Lower lobe of right lung (tissue), 2 donors: ENCODE data around the gene PLIN5. TPM values are rescaled to one million over a fixed set of nuclear protein-coding genes. Genes with fewer than 3 reads are reported as not detected.

ENCODE experiments used
- ATAC-seq, 2 donors: fragments of 200-7000 bp; cut with Tn5 transposase; one replicate each; pipeline ENCODE4 v1.9.1; 2020 to 2022; ENCODE audit warnings: mild to moderate bottlenecking in 2 of 2, moderate library complexity in 2 of 2
- DNase-seq: peaks from one replicate; pipeline ENCODE4 v3.0.0-alpha.2; 2020
- H3K27ac ChIP-seq: fragments of 200-600 bp; one replicate; pipeline ENCODE4 v1.8.0; 2022
- H3K27me3 ChIP-seq: fragments of 200-600 bp; one replicate; pipeline ENCODE4 v1.8.0; 2022; ENCODE audit warnings: low read depth
- H3K36me3 ChIP-seq: fragments of 200-600 bp; one replicate; pipeline ENCODE4 v1.8.0; 2022; ENCODE audit warnings: mild to moderate bottlenecking
- H3K4me1 ChIP-seq: fragments of 200-600 bp; one replicate; pipeline ENCODE4 v1.8.0; 2022
- H3K4me3 ChIP-seq: fragments of 200-600 bp; one replicate; pipeline ENCODE4 v1.8.0; 2022; ENCODE audit warnings: mild to moderate bottlenecking
- H3K9me3 ChIP-seq: fragments of 200-600 bp; one replicate; pipeline ENCODE4 v1.8.0; 2022
- intact Hi-C: fragments of 100-400 bp; cut with DNase I; formaldehyde crosslinking; loops from one replicate; pipeline ENCODE4 v1.11.0; 2022
- total RNA-seq: library from RNA; stranded (reverse); fragmentation: NEBNext Ultra II Directional; extraction: Animal tissue kit (Norgen Biotek cat#: 25700); gene quantifications from one replicate; pipeline ENCODE4 v1.2.1, GENCODE V29; 2021
- TF ChIP-seq, protein P1 (sequence below): fragments of 200-600 bp; IDR thresholded peaks from one replicate; pipeline ENCODE4 v1.8.0; 2022; ENCODE audit warnings: antibody characterized with exemption, mild to moderate bottlenecking
- donor health status: DM: no; HTN: yes; CAD: no; lungs with severe emphysema.

The PLIN5 gene
- total RNA-seq, 1 donor from 2014 or later = 19.9 TPM

DNA sequence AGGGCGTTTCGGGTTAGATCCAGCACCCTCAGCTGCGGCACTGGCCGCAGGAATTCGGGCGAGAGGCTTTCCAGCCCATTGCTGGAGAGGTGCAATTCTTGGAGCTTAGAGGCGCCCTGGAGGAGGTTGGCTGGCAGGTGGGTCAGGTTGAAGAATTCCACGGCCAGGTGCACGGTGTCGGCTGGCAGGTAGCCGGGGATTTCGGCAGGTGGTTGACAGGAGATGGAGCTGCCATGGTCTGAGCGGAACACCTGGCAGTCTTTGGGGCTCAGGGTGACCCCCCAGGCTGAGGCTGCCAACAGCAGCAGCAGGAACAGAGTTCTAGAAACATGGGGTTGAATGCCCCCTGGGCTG, 3.6 kb upstream of the PLIN5 start:
- Histone ChIP-seq H3K27ac (no peak overlapping the region), H3K4me1 (peaks cover 16% of the 10 kb centered on the region), H3K27me3 (peaks cover 11% of the 10 kb centered on the region), H3K4me3 (no peak overlapping the region), H3K36me3 (no peaks in the 10 kb centered on the region), H3K9me3 (peaks cover 6% of the 10 kb centered on the region)
- TF ChIP-seq, protein P1, sequence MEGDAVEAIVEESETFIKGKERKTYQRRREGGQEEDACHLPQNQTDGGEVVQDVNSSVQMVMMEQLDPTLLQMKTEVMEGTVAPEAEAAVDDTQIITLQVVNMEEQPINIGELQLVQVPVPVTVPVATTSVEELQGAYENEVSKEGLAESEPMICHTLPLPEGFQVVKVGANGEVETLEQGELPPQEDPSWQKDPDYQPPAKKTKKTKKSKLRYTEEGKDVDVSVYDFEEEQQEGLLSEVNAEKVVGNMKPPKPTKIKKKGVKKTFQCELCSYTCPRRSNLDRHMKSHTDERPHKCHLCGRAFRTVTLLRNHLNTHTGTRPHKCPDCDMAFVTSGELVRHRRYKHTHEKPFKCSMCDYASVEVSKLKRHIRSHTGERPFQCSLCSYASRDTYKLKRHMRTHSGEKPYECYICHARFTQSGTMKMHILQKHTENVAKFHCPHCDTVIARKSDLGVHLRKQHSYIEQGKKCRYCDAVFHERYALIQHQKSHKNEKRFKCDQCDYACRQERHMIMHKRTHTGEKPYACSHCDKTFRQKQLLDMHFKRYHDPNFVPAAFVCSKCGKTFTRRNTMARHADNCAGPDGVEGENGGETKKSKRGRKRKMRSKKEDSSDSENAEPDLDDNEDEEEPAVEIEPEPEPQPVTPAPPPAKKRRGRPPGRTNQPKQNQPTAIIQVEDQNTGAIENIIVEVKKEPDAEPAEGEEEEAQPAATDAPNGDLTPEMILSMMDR = no peak
- DNase-seq (no peak), ATAC-seq (no peak)
- intact Hi-C loops = no loop called here

DNA sequence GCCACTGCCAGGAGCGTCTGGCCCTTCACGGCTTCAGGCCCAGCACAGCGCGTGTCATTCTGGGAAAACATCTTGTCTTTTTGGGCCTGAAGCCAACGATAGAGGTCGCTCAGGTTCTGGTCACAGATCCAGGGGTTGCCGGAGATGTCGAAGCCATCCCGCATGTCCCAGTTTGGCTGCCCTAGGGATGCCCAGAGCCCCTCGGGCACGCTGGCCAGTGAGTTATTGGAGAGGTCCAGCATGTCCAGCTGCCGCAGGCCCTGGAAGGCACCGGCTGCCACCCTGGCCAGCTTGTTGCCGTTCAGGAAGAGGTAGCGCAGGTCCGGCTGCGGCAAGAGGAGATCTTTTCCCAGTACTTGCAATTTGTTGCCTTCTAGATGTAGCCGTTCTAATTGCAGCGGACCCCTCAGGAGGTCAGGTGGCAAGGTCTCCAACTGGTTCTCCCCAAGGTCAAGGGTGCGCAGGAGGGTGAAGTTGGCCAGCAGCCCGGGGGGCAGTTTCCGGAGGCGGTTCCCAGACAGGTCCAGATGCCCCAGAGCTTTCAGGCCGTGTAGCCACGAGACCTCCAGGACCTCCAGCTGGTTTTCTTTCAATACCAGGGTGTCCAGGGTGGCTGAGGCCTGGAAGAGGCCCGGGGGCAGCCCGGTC, 3.1 kb upstream of the PLIN5 start:
- no peaks in the 10 kb centered on the region for H3K36me3 ChIP-seq
- TF ChIP-seq, protein P1 = no peak
- H3K9me3 ChIP-seq = peaks cover 6% of the 10 kb centered on the region
- no peak overlapping the region for H3K27ac ChIP-seq
- intact Hi-C loops = no loop called here
- no peak for DNase-seq
- H3K4me1 ChIP-seq = peaks cover 16% of the 10 kb centered on the region
- H3K27me3 ChIP-seq = peaks cover 11% of the 10 kb centered on the region
- no peak overlapping the region for H3K4me3 ChIP-seq
- ATAC-seq = no peak

DNA sequence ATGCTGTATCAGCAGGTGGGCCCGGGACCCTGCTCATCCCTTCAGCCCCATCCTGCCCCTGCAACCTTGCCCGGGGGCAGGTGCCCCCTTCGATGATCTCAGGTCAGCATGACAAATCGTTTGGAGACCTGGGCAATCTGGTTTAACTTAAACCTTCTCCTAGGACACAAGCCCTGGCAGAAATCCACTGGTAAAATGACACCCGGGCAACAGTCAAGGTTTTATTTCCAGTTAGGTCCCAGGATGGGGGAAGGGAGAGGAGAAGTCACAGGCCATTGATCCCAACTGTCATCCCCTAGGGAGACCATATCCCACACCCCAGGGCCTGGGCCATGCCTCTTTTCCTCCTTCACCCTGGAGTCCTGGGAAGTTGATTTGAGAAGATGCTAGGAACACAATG, 1.8 kb upstream of the PLIN5 start:
- intact Hi-C loops = no loop called here
- no peak overlapping the region for H3K4me3 ChIP-seq

DNA sequence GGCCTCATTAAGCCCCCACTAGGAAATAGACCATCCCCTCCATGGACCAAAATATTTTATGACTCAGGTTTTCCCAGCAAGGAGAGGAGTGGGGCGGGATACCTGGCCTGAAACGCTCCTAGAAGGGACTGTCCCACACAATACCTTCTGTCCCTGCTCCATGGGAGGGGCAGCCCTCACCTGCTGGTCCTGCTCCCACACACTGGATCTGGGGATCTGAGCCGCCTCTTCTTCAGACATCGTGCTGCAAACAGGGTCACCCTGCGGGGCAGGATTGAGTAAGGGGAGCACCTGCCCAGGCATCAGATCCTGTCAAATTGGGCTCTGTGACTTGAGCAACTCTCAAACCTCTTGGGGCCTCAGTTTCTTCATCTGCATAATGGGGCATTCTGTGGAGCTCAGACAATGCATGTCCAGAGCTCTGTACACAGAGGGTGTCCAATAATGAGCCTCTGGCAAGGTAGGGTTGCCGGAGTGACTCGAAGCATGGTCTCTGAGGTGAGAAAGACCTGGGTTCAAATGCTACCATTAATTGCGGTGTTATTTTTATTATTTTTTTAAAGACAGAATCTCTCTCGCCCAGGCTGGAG, 1.1 kb downstream of the PLIN5 start:
- H3K4me3 ChIP-seq = no peak overlapping the region
- H3K4me1 ChIP-seq = peaks cover 16% of the 10 kb centered on the region
- peaks cover 11% of the 10 kb centered on the region for H3K27me3 ChIP-seq
- H3K36me3 ChIP-seq = no peaks in the 10 kb centered on the region
- DNase-seq (no peak), ATAC-seq (no peak)
- TF ChIP-seq, protein P1 = no peak
- no peaks in the 10 kb centered on the region for H3K9me3 ChIP-seq
- no peak overlapping the region for H3K27ac ChIP-seq
- intact Hi-C loops = no loop called here

More for the DNA sequence above, 1.8 kb upstream of the PLIN5 start:
- peaks cover 16% of the 10 kb centered on the region for H3K4me1 ChIP-seq
- no peak overlapping the region for H3K27ac ChIP-seq
- peaks cover 6% of the 10 kb centered on the region for H3K9me3 ChIP-seq
- DNase-seq (no peak), ATAC-seq (no peak)
- no peaks in the 10 kb centered on the region for H3K36me3 ChIP-seq
- TF ChIP-seq, protein P1 = no peak
- peaks cover 11% of the 10 kb centered on the region for H3K27me3 ChIP-seq

DNA sequence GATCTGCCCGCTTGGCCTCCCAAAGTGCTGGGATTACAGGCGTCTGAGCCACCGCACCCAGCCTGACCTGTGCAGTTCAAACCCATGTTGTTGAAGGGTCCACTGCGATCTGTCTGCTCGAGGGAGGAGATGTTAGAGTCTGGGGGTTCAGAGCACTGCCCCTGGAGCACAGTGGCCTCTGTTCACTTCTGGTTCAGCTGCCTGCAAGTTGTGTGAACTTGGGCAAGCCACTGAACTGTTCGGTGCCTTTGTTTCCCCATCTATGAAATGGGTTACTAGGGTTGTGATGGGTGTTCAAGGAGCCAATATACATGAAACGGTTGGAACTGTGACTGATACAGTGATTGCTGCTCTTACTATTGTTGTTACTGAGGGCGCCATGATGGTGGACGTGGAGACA, 1.7 kb downstream of the PLIN5 start:
- no peak for DNase-seq
- Histone ChIP-seq H3K4me1 (peaks cover 16% of the 10 kb centered on the region), H3K4me3 (no peak overlapping the region), H3K9me3 (no peaks in the 10 kb centered on the region), H3K27ac (no peak overlapping the region), H3K36me3 (no peaks in the 10 kb centered on the region), H3K27me3 (peaks cover 11% of the 10 kb centered on the region)
- ATAC-seq = no peak
- TF ChIP-seq, protein P1 = no peak
- intact Hi-C loops = no loop called here
